GM19035 (cell line): ENCODE measurements around the gene SVBP.

Experiments
- ATAC-seq: cut with Tn5 transposase; IDR thresholded peaks from one replicate; pipeline ENCODE4 v1.9.1; 2021; ENCODE audit not compliant: unreplicated experiment

Gene SVBP

DNA sequence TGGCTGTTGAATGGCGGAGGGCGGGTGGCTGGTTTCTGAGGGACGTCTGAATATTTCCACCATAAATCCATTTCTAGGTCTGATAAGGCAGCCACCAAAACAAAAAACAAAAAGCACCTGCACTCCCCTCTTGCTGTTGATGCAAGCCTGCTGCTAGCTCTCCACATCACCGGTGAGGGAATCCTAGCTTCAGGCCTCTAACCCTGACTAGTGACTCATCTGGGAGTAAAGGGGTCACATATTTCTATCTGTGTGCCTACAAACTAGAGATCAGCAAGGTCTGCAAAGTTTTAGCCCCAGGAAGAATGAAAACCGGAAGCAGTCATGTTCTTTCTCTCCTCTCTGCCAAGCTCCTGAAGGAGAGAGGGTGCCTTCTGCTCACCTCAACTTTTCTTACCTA, 10.6 kb downstream of the SVBP start:
- no peak for ATAC-seq

DNA sequence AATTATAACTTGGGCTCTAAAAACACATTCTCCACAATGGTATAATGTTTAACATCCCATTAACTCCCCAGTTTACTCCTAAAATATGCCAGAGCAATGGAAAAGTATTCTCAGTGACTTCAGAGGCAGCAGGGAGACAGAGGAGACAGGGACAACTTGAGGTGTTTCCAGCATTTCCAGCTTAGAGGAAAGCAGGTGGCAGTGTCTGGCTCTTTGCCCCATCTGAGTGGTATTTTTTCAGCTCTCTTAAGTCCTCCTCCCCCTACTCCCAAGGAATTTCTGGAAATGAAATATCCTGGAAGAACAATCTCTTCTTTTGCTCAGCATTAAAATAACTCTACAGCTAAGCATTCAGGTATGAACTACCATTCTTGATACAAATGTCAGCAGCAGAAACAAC, 11.0 kb downstream of the SVBP start:
- ATAC-seq, result no peak

DNA sequence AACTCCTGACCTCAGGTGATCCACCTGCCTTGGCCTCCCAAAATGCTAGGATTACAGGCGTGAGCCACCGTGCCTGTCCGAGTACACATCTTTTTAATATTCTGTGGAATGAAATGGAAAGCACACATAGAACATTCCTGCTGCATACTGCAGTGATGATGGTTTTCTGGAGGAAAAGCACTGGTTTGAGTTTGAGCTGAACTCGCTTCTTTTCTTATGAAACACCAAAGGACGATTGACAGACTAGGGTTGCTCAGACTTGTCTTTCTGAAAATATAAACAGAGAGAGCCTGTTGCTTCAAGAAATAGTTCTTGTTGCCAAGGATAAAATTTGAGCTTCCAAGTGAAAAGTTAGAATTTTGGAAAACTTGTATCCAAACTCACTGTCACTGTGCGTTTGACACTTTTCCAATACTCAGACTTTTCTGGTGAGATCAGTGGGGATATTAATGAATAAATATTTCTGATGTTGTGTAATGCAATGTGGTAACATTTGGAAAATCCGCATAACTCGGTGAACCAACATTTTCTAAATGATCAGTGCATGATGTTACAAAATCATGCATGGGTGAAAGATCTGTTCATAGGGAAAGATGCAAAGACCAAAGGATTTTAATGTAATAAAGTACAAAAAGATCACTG, 15.2 kb downstream of the SVBP start:
- ATAC-seq, result no peak

DNA sequence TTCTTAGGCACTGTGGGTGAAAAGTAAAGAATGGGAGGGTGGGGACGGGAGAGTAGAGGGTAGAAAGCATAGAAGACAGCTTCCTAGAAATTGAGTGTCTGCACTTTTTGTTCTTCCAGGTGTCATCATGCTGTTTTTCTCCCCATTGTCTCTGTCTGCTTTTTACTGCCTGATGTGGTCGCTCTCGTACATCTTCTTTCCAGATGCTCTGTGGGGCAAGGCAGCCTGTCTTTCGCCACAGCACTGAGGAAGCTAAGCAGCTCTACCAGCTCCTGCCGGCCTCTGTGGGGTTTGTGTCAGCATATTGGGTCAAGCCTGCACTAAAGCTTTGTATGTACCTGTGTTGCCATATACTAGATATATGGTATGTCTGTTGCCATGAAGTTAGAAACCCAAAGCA, 19.2 kb downstream of the SVBP start:
- no peak for ATAC-seq

DNA sequence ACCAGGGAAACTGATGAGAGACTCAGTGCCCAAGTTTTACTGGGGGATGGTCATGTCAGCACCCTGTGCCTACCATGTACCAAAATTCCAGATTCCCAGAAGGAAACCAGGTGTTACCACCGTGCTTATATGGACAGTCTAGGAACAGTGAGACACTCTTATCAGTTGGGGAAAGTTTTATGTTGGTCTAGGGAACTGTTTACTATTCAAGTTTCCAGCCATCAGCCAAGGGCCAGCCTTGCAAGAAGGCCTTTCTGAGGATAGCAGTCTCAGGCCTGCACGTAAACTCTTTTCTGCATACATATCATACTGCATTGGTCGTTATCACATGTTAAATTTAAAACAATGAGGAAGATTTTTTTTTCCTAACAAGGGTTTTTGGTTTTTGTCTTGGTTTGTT, 19.8 kb downstream of the SVBP start:
- ATAC-seq, result no peak

DNA sequence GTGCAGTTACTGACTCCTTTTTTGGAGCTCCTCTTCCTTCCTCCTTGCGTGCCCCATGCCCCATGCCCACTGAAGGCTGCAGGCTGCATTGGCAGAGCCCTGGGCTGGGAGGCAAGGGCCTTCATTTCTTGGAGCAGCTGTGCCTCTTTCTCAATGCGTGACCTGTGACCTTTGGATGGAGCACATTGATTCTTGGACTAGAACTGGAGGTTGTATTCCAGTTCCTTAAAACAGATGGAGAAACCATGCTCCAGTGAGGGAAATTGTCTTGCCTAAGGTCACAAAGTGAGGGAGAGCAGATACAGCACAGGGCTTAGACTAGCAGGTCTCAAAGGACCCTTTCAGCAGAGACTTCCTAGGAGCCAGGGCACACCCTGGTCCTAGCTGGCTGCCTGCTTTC, 23.4 kb downstream of the SVBP start:
- no peak for ATAC-seq

DNA sequence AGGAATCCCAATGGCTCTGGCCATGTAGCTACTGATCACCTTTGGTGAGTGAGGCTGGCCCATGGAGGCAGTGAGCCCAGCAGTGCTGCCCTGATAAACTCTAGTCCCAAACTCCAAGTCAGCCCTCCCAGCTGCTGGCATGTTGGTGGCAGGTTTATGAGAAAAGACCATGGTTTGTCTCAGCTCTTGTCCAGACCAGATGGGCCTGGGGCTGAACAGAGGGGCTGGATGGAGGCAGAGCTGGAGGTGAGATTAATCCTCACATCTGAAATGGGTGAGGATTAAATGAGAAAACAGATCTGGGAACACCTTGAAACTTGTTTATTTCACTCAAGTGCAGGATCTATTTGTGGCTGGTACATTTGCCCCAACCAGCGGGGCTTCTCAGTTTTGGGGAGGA, 29.2 kb downstream of the SVBP start:
- ATAC-seq, result no peak

DNA sequence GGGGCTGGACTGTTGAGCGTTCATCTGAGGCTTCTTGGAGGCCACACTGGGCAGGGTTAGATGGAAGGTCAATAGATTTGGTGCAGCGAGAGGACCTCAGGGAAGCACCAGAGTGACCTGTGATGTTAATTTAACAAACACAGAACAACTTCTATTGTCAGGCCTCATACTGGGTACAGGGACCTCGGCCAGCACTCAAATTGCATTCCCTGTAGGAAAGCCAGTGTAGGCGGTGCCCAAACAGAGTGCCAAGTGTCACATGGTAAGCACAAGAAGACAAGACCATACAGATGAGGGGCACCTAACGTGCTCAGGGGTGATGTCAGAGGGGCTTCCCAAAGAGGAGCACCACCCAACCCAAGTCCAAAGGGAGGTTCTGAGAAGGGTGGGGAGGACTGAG, 31.1 kb downstream of the SVBP start:
- ATAC-seq, result no peak

DNA sequence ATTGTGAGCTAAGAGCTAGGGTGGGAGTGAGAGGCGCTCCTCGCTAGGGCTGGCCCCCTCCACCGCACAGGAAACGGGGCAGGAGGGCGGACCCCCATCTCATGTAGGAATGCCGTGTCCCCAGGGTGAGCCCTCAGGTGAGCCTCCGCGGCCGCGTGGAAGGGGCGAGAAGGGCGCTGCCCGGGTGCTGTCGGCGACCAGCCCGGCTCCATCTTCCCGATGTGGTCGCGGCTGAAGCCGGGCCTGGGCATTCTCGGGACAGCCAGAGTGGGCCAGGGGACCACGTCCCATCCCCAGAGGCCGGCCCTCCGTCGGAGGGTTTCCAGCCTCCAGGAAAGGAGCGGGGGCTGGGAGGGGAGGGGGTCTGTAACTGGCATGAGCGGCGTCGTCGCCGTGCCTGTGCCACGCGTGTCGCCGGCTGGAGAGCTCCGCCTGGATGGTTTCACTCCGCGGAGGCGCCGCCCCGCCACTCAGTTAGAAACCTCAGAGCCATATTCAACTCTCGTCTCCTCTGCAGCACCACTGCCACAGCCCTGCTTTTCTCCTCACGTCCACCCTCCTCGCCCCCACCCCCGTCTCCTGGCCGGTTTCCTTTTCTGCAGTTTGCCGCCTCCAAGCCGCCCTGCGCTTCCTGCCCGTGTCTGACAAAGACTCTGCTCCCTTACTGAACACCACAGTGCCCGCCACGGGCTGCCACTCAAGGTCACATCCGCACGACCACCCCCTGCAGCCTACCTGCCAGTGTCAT, 32.1 kb downstream of the SVBP start, which contains the start of gene TMEM269:
TSS of gene TMEM269 (plus strand) at position 46 of the 748 bp plus-strand sequence. CDS start 4,903 bp downstream, outside the sequence.
- no peak for ATAC-seq

DNA sequence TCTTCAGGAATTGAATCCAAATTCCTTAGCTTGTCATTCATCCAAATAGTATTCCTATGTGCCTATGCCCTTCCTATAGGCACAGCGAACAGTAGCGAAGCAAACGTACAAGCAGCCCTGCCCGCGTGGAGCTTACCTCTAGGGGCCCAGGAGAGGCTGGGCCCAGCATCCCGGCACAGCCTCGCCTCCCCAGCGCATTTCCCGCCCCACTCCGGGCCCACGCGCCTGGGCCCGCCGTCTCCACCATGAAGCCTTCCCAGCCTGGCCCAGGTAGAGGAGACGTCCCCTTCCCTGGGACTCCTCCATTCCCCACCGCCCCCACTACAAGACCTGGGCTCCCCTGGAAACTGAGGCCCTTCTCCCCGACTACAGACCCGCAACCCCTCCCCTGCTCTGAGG, 32.7 kb downstream of the SVBP start:
- ATAC-seq, result no peak

DNA sequence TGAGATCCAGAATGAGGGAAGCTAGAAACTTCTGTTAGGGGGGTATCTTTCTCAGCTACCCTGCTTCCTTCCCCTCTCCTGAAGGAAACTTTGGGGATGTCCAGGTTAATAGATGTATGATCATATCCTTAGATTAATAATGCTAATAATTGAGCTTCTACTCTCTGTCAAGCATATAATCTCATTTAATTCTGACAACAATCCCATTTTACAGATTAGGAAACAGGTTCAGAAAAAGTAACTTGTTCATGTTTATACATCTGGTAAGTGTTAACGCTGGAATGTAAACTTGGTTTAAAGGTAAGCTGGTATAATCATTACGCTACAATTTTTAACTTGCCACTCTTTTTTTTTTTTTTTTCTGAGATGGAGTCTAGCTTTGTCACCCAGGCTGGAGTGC, 34.1 kb downstream of the SVBP start:
- no peak for ATAC-seq

DNA sequence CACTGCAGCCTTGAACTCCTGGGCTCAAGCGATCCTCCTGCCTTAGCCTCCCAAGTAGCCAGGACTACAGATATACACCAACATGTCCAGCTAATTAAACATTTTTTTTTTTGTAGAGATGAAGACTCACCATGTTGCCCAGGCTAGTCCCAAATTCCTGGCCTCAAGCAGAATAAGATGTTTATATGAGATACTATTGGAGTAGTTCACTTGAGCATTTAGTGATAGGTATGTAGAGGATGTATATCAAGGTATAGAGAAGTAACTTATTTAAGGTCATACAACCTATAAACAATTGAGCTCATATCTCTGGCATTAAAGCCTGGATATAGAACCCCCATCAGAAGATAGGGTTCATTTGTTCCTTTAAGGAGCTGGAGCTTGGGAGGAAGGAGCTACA, 37.0 kb downstream of the SVBP start:
- no peak for ATAC-seq

DNA sequence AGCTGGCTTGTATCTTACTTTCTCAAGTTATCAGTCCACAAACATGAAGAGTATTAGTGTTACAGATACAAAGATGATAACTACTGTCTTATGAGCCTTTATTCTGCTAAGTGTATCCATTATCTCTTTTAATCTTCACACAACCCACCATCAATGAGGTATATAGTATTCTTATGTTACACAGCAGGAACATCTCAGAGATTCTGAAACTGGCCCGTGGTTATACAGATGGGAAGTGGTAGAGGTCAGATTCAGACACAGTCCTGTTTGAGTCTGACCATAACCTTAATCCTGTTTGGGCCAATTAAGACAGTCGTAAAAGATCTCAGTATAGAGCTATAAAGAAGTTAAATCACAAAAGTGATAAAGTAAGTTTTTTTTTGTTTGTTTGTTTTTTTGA, 37.5 kb downstream of the SVBP start:
- no peak for ATAC-seq

DNA sequence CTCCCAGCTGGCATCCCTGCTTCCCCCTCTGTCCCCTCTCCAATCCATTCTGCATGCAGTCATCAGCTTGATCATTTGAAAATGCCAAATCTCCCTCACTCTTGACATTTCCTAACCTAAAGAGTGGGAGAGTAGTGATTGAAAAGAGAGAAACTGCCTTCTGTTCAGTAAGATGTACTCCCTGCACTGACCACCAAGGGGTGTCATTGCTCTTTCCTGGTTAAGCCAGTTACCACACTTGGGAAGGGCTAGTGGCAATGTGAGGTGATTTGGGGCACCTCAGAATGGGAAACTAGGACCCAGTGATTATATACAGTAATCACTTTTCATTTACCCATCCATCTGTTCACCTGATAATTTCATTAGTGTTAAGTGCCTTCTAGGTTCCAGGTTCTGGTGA, 39.3 kb downstream of the SVBP start:
- no peak for ATAC-seq

DNA sequence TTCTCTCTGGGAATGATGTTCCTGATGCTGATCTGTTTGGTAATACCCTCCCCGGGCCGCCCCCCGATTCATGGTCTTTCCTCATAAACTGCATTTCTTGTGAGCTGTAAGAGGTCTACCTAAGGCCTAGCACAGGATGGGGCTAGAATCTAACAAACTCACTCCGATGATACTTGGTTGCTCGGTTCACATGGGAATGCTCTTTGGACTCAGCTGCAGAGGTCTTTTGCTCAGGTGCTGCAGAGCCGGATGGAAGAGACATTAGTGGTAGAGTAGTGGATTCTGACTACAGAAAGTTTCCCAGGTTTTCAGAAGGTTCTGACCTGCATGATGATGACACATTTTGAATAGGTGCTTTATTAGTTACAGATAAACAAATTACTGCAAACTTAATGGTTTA, 40.7 kb downstream of the SVBP start:
- ATAC-seq, result no peak

DNA sequence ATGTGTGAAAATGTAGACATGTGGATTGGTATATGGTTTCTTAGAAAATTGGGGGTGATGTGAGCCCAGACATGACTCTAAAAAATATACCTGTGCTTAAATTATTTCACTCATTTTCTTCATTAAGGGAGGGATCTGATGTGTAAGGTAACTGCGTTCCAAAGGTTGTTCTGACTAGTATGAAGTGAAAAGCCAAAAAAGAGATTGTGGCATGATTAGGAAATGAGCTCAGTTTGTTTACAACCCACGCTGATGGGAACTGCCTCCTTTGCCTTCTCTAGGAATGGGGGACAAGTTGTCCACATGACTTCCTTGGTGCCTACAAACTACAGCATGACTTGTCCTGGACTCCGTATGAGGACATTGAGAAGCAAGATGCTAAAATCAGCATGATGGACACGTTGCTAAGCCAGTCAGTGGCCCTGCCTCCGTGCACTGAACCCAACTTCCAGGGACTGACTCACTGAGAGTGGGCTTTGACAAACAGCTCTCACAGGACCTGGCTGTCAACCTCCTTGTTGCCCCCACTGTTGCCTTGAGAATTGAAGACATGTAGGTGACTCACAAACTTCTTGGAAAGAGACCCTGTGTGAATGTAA, 42.2 kb downstream of the SVBP start:
- ATAC-seq, result no peak

DNA sequence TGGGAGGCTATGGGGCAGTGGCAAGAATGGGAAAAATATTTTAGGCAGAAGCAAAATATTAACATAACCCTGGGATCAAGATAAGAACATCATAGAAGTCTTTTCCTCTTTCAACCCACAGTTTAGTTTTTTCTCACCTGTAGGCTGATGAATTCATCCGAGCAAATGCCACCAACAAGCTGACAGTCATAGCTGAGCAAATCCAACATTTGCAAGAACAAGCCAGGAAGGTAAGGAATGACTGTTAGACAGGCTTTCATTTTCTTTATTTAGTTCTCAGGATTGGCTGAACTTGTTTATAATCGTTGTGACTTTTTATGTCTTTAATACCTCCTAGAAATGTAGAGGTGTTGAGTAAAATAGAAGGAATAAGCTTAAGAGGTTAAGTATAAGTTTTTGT, 43.8 kb downstream of the SVBP start:
- ATAC-seq, result no peak

DNA sequence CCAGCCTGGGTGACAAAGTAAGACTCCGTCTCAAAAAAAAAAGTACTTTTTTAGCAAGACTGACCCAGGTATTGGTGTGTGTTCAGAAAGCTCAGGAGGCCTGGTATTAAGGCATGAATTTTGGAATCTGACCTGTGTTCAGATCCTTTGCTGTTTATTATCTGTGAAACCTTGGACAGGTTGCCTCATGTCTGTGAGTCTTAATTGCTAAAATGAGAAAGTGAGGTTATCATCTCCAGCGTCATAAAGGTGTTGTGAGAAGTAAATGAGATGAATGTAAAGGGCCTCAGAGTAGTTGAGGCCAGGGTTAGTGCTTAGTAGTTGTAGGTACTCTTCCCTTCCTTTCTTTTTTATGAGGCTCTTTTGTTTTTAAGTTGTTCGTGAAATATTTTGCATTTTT, 47.4 kb downstream of the SVBP start:
- ATAC-seq, result no peak

DNA sequence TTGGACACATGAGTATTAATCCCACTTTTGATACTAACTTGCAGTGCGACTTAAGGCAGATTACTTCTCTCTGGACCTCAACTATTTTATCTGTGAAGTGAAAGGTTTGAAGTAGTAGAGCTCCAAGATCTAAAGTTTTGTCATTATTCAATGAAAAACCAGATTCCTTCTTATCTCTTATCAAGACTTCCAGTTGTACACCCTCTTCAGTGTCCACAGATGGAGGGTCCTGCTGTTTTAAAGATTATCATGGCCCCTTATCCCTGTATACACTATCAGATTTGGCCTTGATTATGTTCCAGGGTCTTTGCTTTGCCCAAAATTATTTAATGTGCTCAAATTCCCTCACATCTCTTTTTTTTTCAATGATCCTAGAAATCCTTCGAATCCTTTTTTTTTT, 49.0 kb downstream of the SVBP start:
- ATAC-seq, result no peak

DNA sequence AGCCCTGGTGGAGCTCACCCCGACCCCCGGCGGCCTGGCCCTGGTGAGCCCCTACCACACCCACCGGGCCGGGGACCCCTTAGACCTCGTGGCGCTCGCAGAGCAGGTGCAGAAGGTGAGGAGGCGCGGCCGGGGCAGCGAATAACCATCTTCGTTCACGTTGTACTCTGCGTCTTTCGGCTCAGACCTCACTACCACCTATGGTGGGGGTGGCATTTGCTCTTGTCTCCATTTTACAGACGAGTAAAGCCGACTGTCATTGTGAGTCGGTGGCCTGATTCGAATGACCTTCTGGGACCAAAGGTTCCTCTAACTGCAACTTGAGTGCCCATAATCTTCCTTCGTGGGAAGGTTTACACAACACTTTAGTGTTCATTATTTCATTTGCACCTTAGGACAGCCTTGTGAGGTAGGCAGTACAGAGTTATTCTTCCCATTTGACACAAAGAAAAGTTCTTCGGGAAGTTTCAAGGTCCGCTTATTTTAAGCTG, 49.6 kb downstream of the SVBP start:
- peak; percentile 16 for ATAC-seq

DNA sequence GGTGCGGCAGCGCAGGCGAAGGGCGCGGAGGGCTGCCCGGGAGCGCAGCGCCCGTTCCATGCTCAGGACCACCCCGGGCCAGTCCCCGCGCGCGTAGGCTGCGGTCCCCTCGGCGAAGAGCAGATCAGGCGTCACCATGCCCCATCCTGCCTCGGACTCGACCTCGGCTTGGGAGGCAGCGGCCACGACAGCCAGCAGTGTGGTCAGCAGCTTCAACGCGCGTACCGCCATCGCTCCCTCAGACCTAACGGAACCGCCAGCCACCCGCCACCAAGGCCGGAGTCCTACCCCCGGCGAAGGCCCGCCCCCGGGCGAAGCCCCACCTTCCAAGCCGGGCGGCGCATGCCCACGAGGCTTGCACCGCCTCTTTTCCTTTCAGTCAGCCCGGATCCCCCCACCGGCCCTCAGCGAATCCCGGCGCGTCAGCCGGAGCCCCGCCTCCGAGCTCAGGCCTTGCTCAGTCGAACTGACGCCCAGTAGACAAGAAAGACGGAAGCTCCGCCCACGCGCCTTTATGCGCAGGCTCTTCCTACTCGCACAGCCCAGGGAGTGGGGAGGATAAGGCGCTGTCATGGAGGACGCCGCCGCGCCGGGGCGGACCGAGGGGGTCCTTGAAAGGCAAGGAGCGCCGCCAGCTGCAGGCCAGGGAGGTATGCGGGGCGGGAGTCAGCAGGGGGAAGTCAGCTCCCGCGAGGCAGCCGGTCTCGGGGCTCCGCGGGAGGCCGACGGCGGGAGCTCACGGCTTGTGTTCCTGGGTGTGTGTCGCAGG, 50.3 kb downstream of the SVBP start, which contains the start of the genes C1orf50 and P3H1:
TSS of gene C1orf50 (plus strand) at position 509 of the 769 bp plus-strand sequence. CDS start at position 572, 63 bp downstream.
TSS of gene P3H1 (minus strand) at position 288 of the 769 bp plus-strand sequence. CDS start at position 231, 57 bp downstream.
- ATAC-seq, result peak; percentile 80
